ENCODE data around the gene FECH.
"Not testable (repeated sequence)": the region's sequence is repeated elsewhere in the genome, so short reads cannot be mapped to it uniquely, and the experiment has no call there.

FECH gene

GRCh38 chr18:57533006-57533867, 53.3 kb downstream of the FECH start:
- FAIRE-seq (no peak), DNase-seq (ENCODE audit: low spot score) (no peak)

- FAIRE-seq (no peak), DNase-seq (ENCODE audit: low spot score) (no peak)
Observed at GRCh38 chr18:57529151-57529550, 57.4 kb downstream of the FECH start.

DNA sequence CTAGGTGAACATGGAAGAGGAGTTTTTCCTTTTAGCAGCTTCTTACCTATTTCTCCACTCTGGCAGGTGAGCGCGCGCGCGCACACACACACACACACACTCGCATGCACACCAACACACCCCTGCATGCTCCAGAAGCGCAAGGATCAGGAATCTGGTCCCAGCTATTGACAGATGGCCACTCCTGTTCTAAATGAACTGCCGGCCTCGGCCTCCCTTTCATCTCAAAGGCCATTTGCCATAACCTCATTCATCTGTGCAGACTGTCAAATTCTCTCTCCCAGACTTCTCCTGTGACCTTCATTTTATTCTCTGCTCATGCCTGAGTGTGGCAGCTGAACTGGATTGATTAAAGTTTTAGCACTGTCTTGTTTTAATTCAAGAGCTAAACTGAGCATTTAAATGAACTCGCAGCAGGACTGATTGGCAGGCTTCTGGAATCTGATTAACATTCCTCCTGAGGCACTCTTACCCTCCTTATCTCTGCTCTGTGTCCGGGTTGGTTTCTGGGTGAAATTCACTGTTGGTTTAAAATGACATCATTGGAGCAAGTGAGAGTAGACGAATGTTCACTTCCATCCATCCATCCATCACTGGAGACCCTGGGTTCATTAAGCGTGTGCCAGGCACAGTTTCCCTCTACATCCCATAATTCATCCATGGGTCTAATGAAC, 58.8 kb downstream of the FECH start:
- DNase-seq (ENCODE audit: low spot score) (no peak), FAIRE-seq (no peak)

DNA sequence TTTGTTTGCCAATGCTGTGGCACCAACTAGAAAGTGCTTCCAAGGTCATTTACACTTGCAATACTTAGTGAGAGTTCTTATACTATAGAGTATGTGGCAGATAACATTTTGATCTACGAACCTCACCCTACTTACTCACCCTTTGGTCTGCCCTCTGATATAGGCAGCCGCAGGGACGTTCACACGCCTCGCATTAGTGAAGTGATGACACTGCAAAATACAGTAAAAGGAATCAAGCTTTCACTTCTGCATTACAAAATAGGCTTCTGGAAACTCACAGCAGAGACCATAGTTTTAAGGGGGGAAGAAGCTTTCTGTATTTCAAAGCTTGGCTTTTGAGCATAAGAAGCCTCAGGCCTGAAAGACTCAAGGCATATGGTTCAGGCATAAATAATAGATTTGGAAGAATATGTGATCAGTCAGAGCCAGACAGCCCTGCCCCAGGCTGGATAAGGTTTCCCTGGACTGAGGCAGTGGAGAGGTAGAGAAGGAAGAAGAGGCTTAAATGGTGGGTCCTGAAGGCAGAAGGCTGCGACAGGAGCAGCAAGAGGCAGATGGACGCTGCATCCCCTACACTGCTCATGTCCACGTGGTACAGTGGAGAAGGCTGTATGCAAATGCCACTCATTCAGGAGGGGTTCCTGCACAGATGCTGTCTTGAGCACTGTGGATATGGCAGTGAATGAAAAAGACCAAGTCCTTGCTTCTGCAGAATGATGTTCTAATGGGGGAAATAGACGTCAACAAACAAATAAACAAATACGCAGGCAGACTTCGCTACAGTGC, 63.1 kb downstream of the FECH start:
- FAIRE-seq: no peak
- no peak for DNase-seq (ENCODE audit: low spot score)

DNA sequence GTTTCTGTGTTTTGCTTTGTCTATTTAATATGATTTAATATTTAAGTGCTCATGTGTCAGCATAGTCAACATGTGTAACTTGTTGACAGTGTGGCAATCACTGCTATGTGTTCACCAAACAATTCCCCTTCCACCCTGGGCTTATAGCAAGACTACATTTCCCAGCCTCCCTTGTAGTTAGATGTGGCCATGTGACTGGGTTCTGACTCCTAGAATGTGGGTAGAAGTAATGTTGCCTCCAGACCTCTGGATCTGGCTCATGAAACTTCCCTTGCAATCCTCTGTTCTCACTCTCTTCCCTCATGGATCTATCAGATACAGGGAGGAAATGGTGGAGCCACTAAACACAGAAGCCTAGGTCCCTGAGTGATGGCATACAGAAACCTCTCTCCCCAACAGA, 64.2 kb downstream of the FECH start:
- FAIRE-seq: not testable (repeated sequence)

GRCh38 chr18:57519668-57520424, 66.7 kb downstream of the FECH start:
- FAIRE-seq: no peak
- DNase-seq (ENCODE audit: low spot score): no peak

More for the DNA sequence above, 64.2 kb downstream of the FECH start:
- DNase-seq (ENCODE audit: low spot score): not testable (repeated sequence)

GRCh38 chr18:57518533-57518932, 68.0 kb downstream of the FECH start:
- no peak for FAIRE-seq
- DNase-seq (ENCODE audit: low spot score): no peak

- DNase-seq (ENCODE audit: low spot score): no peak
- no peak for FAIRE-seq
Observed at GRCh38 chr18:57516056-57516455, 70.4 kb downstream of the FECH start.

GRCh38 chr18:57505231-57505630, 81.3 kb downstream of the FECH start:
- no peak for FAIRE-seq
- no peak for DNase-seq (ENCODE audit: low spot score)

- DNase-seq (ENCODE audit: low spot score) (no peak), FAIRE-seq (no peak)
Observed at GRCh38 chr18:57502624-57503023, 83.9 kb downstream of the FECH start.

DNA sequence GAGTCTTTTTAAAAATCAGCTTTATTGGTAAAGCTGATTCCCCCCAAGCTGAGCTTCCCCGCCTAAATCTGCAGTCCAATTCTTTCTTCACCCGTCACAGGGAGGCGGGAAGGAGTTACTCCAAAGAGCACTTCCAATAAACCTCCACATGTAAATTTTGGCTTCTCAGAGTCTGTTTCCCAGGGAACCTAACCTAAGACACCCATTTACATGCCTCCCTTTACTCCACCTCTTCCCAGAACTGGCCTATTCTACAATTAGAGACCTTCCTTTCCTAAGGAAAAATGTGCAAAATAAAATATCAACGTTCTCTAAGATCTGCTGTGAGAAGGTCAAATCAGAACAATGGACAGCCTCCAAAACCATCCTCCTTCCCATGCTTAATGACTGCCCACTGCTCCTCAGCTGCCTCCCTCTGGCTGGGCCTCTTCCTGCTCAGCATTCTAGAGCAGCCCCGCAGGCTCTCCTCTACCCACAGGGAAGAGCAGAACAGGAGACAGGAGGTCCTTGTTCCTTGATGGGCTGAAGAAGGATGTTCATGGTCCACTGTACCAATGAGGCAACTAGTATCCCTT, 87.7 kb downstream of the FECH start:
- no peak for FAIRE-seq
- no peak for DNase-seq (ENCODE audit: low spot score)
